AG09319 (cell line): Measurements from ENCODE around the gene NSMCE1.
"Not testable (repeated sequence)": the region's sequence is repeated elsewhere in the genome, so short reads cannot be mapped to it uniquely, and the experiment has no call there.

Experiments
- DNase-seq: peaks from one replicate; pipeline ENCODE4 v3.0.0-alpha.2; 2010; ENCODE audit warnings: low read depth; ENCODE audit errors: extremely low read depth
- CTCF ChIP-seq: IDR thresholded peaks from 2 replicates; pipeline ENCODE4 v1.5.1; 2011; ENCODE audit warnings: low read depth, mild to moderate bottlenecking, inconsistent platforms, low read length, moderate library complexity

NSMCE1 gene

DNA sequence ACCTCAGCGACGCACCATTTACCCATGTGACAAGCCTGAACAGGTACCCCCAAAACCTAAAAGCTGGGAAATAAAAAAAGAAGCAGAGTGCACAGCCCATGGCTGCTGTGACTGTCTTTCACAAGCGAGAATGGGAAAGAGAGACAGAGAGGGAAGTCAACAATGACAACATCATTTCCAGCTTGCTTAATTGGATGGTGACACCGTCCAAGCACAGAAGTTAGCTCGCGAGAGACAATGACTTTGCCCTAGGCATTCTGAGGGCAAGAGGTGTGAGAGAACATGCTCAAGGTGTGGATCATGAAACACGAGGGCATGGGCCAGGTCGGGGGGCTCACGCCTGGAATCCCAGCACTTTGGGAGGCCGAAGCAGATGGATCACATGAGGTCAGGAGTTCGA lies 19.3 kb upstream of the NSMCE1 start:
- no peak for DNase-seq

GRCh38 chr16:27287051-27287811 lies 18.7 kb upstream of the NSMCE1 start:
- no peak for DNase-seq
- TF ChIP-seq CTCF: no peak

More for the DNA sequence above, 19.3 kb upstream of the NSMCE1 start:
- TF ChIP-seq CTCF: no peak

DNA sequence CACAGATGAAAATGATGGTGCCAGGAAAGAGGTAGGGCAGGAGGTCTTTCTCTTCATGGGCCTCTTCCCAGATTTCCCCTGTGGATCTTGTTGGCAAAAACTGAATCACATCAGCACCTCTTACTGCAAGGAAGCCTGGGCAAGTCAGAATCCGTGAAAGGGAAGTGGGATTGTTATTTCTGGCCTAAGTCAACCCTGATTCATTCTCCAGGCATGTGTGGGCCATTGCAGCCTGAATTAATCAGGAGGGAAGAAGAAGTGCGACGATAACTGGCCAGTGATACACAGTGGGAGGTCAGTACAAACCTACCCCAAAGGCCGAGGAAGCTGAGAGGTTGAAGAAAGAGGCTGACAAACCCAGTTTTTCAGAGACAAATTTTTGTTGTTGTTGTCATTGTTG lies 17.9 kb upstream of the NSMCE1 start:
- DNase-seq: peak; percentile 74

GRCh38 chr16:27285676-27286196 lies 17.2 kb upstream of the NSMCE1 start:
- TF ChIP-seq CTCF: no peak
- no peak for DNase-seq

More for the DNA sequence above, 17.9 kb upstream of the NSMCE1 start:
- TF ChIP-seq CTCF: no peak

- no peak for DNase-seq
- no peak for TF ChIP-seq CTCF
These were observed 16.5 kb upstream of the NSMCE1 start for GRCh38 chr16:27284865-27285675.

DNA sequence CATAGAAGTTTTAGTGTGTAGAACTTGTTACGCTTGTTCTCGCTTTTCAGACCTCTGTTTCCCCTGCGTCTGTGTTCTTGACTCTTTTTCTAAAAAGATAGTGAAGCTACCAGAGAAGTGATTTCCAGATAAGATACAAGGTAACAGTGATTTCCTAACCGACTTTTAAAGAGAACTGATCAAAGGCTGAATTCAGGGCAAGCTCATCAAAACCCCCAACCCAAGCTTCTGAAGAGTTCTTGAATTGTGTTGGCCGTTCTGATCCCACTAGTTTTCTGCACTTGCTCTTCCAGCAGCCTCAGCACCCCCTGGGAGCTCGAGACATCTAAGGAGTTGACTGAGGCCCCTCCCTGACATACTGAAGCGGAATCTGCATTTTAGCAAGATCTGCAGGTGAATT lies 12.7 kb upstream of the NSMCE1 start:
- TF ChIP-seq CTCF: no peak
- DNase-seq: no peak

- no peak for TF ChIP-seq CTCF
- no peak for DNase-seq
These were observed 6.8 kb upstream of the NSMCE1 start for GRCh38 chr16:27275394-27275793.

DNA sequence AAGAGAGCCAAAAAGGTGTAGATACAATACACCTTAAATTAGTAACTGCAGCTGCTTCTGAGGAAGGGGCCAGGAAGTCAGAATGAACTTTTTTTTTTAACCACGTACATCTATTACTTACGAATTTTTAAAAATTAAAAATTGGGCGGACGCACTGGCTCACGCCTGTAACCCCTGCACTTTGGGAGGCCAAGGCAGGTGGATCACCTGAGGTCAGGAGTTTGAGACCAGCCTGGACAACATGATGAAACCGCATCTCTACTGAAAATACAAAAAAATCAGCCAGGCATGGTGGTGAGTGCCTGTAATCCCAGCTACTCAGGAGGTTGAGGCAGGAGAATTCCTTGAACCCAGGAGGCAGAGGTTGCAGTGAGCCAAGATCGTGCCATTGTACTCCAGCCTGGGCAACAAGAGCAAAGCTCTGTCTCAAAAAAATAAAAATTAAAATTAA lies 5.9 kb upstream of the NSMCE1 start:
- not testable (repeated sequence) for DNase-seq
